ENCODE results near the gene VEGFA. TPM values are rescaled to one million over a fixed set of nuclear protein-coding genes. Genes with fewer than 3 reads are reported as not detected.
A peak's percentile ranks its signal among the peaks of the same experiment; 100 is the strongest.

VEGFA gene
- total RNA-seq, 1 donor from 2014 or later = 29.0 TPM

DNA sequence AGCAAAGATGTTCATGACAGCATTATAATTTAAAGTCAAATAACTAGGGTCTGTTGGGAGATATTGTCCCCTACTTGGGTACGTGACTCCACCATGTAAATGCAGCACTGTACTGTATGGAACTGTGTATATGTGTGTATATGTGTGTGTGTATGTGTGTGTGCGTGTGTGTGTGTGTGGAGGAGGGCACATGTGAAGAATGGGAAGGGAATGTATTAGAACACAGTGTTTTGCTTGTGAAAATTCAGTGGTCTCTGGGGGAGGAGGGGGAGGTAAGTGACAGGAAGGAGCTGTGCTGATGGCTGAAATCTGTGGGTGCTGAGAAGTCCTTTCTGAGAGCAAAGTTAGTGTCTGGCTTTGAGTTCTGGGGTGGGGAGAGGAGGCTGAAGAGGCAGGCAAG is 23.9 kb upstream of the VEGFA start:
- TF ChIP-seq, protein P1, sequence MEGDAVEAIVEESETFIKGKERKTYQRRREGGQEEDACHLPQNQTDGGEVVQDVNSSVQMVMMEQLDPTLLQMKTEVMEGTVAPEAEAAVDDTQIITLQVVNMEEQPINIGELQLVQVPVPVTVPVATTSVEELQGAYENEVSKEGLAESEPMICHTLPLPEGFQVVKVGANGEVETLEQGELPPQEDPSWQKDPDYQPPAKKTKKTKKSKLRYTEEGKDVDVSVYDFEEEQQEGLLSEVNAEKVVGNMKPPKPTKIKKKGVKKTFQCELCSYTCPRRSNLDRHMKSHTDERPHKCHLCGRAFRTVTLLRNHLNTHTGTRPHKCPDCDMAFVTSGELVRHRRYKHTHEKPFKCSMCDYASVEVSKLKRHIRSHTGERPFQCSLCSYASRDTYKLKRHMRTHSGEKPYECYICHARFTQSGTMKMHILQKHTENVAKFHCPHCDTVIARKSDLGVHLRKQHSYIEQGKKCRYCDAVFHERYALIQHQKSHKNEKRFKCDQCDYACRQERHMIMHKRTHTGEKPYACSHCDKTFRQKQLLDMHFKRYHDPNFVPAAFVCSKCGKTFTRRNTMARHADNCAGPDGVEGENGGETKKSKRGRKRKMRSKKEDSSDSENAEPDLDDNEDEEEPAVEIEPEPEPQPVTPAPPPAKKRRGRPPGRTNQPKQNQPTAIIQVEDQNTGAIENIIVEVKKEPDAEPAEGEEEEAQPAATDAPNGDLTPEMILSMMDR (IDR thresholded peaks at IDR 0.05) = no peak
- H3K4me1 Mint-ChIP-seq = no peaks in the 10 kb centered on the region
- H3K4me3 Mint-ChIP-seq = no peak overlapping the region
- CTCF ChIA-PET = interaction anchor here (1.1 kb wide), 1 partner anchor 22 kb away, joined by 3 read pairs; no protein-coding TSS in a partner anchor
- H3K27me3 Mint-ChIP-seq = peaks cover 14% of the 10 kb centered on the region
- no peaks in the 10 kb centered on the region for H3K9me3 Mint-ChIP-seq
- no peaks in the 10 kb centered on the region for H3K36me3 Mint-ChIP-seq (ENCODE audit: low read depth)
- DNase-seq = no peak
- POLR2A ChIA-PET = no interaction called here
- intact Hi-C loops (cut with micrococcal nuclease) = no loop called here
- ATAC-seq (ENCODE audit: low read depth) = no peak
- H3K27ac Mint-ChIP-seq = no peak overlapping the region

GRCh38 chr6:43746613-43747102 is 23.4 kb upstream of the VEGFA start:
- POLR2A ChIA-PET = no interaction called here
- Mint-ChIP-seq H3K27me3 (peaks cover 14% of the 10 kb centered on the region), H3K36me3 (ENCODE audit: low read depth) (no peaks in the 10 kb centered on the region), H3K27ac (no peak overlapping the region), H3K4me1 (no peaks in the 10 kb centered on the region), H3K9me3 (no peaks in the 10 kb centered on the region), H3K4me3 (no peak overlapping the region)
- TF ChIP-seq, protein P1 (IDR thresholded peaks at IDR 0.05) = no peak
- ATAC-seq (ENCODE audit: low read depth) (no peak), DNase-seq (peak; percentile 4)
- intact Hi-C loops (cut with micrococcal nuclease) = no loop called here
- CTCF ChIA-PET = interaction anchor here (1.1 kb wide), 1 partner anchor 22 kb away, joined by 3 read pairs; no protein-coding TSS in a partner anchor

GRCh38 chr6:43747784-43748183 is 22.2 kb upstream of the VEGFA start:
- POLR2A ChIA-PET = no interaction called here
- DNase-seq (no peak), ATAC-seq (ENCODE audit: low read depth) (no peak)
- peaks cover 14% of the 10 kb centered on the region for H3K27me3 Mint-ChIP-seq
- no peak overlapping the region for H3K27ac Mint-ChIP-seq
- intact Hi-C loops (cut with micrococcal nuclease) = no loop called here
- H3K36me3 Mint-ChIP-seq (ENCODE audit: low read depth) = no peaks in the 10 kb centered on the region
- H3K9me3 Mint-ChIP-seq = no peaks in the 10 kb centered on the region
- TF ChIP-seq, protein P1 (IDR thresholded peaks at IDR 0.05) = no peak
- CTCF ChIA-PET = interaction anchor here (1.2 kb wide), 1 partner anchor 32 kb away, joined by 3 read pairs; no protein-coding TSS in a partner anchor
- H3K4me1 Mint-ChIP-seq = no peaks in the 10 kb centered on the region
- H3K4me3 Mint-ChIP-seq = no peak overlapping the region

- Mint-ChIP-seq H3K4me3 (no peak overlapping the region), H3K27ac (no peak overlapping the region), H3K27me3 (peaks cover 14% of the 10 kb centered on the region), H3K9me3 (no peaks in the 10 kb centered on the region), H3K4me1 (no peaks in the 10 kb centered on the region), H3K36me3 (ENCODE audit: low read depth) (no peaks in the 10 kb centered on the region)
- TF ChIP-seq, protein P1 (IDR thresholded peaks at IDR 0.05) = no peak
- CTCF ChIA-PET = no interaction called here
- no peak for DNase-seq
- POLR2A ChIA-PET = no interaction called here
- no peak for ATAC-seq (ENCODE audit: low read depth)
- intact Hi-C loops (cut with micrococcal nuclease) = no loop called here
Observed at GRCh38 chr6:43748765-43749164, 21.2 kb upstream of the VEGFA start.

GRCh38 chr6:43749461-43749860 is 20.6 kb upstream of the VEGFA start:
- ChIA-PET CTCF (no interaction called here), POLR2A (no interaction called here)
- TF ChIP-seq, protein P1 (IDR thresholded peaks at IDR 0.05) = no peak
- Mint-ChIP-seq H3K4me3 (no peak overlapping the region), H3K27ac (no peak overlapping the region), H3K27me3 (peaks cover 11% of the 10 kb centered on the region), H3K4me1 (no peaks in the 10 kb centered on the region), H3K36me3 (ENCODE audit: low read depth) (no peaks in the 10 kb centered on the region), H3K9me3 (no peaks in the 10 kb centered on the region)
- no peak for ATAC-seq (ENCODE audit: low read depth)
- intact Hi-C loops (cut with micrococcal nuclease) = no loop called here
- no peak for DNase-seq
